Skeletal muscle satellite cell (primary cell): Measurements from ENCODE around the gene HSD17B3. TPM values are rescaled to one million over a fixed set of nuclear protein-coding genes. Genes with fewer than 3 reads are reported as not detected.

ENCODE experiments used
- H3K27me3 ChIP-seq: 2 replicates; pipeline ENCODE4 v1.7.0; 2013; ENCODE audit warnings: low read length; ENCODE audit not compliant: control insufficient read depth, insufficient read depth
- H3K36me3 ChIP-seq: 2 replicates; pipeline ENCODE4 v1.7.0; 2013; ENCODE audit warnings: mild to moderate bottlenecking, control low read depth, low read length; ENCODE audit not compliant: insufficient read depth
- H3K4me1 ChIP-seq: 2 replicates; pipeline ENCODE4 v1.7.0; 2013; ENCODE audit warnings: low read length; ENCODE audit not compliant: control insufficient read depth, insufficient read depth
- H3K4me2 ChIP-seq: 2 replicates; pipeline ENCODE4 v1.7.0; 2013; ENCODE audit warnings: mild to moderate bottlenecking, low read length
- H3K4me3 ChIP-seq: 2 replicates; pipeline ENCODE4 v1.7.0; 2013; ENCODE audit warnings: low read length
- H3K9ac ChIP-seq: 2 replicates; pipeline ENCODE4 v1.7.0; 2013; ENCODE audit warnings: mild to moderate bottlenecking, low read depth, low read length, moderate library complexity
- H3K9me3 ChIP-seq: replicated peaks from 2 replicates; pipeline ENCODE4 v1.7.0; 2013; ENCODE audit warnings: mild to moderate bottlenecking, control low read depth, low read length
- total RNA-seq: library from RNA; depleted of rRNA; stranded (reverse); fragments of >200 nt; gene quantifications from 2 replicates; pipeline ENCODE4 v1.2.3, GENCODE V29; 2012; rRNA removed

Gene HSD17B3
- not detected in 2 replicates for total RNA-seq

DNA sequence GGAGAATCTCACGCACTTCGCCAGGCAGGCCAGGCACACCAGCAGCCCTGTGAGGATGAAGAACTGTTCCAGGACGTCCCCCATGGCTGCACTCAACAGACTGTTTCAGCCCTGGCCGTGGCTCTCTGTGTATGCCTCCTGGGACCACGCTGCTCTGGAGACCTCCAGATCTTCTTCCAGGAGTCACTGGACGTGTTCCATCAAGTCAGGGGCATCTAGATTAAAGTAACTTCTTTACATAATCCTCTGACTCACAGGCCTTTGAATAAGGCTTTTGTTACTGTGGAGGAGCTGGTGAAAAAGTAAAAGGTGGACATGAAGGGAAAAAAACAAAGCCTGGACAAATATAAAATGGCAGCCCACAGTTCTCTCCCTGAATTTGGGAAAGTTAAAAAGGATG, at the start of gene HSD17B3:
Gene HSD17B3, minus strand, starts transcription at position 156 of the 400 bp plus-strand sequence. Its CDS starts 72 bp downstream, at position 84.
- H3K4me1 ChIP-seq, result peaks cover 17% of the 10 kb centered on the region
- no peaks in the 10 kb centered on the region for H3K36me3 ChIP-seq
- H3K9ac ChIP-seq, result no peak within 1 kb of the TSS
- no peaks in the 10 kb centered on the region for H3K9me3 ChIP-seq
- H3K4me3 ChIP-seq, result no peak within 1 kb of the TSS
- H3K27me3 ChIP-seq, result no peaks in the 10 kb centered on the region
- H3K4me2 ChIP-seq, result no peak within 1 kb of the TSS

DNA sequence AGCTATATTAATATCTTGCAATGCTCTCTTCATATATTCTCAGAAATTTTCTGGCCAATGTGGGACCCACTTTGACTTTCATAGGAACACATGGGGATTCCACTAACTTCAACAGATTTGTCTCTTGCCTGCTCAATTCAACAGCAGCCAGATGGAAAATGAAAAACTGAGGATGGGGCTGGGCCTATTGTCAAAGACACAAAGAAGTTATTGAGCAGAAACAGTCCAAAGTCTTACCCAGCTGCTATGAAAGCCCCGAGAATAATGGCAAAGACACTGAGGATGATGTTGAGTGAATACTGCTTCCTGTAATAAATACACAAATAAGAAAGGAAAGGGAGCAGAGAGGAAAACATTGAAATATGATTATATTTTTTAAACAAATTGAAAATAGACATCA, 48.9 kb upstream of the HSD17B3 start:
- H3K9ac ChIP-seq, result no peak overlapping the region
- H3K27me3 ChIP-seq, result no peaks in the 10 kb centered on the region
- H3K9me3 ChIP-seq, result no peaks in the 10 kb centered on the region
- no peaks in the 10 kb centered on the region for H3K4me1 ChIP-seq
- peaks cover 3% of the 10 kb centered on the region for H3K36me3 ChIP-seq
- H3K4me3 ChIP-seq, result no peak overlapping the region
- H3K4me2 ChIP-seq, result no peak overlapping the region

- no peaks in the 10 kb centered on the region for H3K27me3 ChIP-seq
- H3K9me3 ChIP-seq, result no peaks in the 10 kb centered on the region
- no peak overlapping the region for H3K4me2 ChIP-seq
- peaks cover 3% of the 10 kb centered on the region for H3K36me3 ChIP-seq
- no peak overlapping the region for H3K4me3 ChIP-seq
- H3K4me1 ChIP-seq, result peaks cover 15% of the 10 kb centered on the region
- no peak overlapping the region for H3K9ac ChIP-seq
Observed at GRCh38 chr9:96348261-96348660, 46.3 kb upstream of the HSD17B3 start.

GRCh38 chr9:96345551-96345950, 43.6 kb upstream of the HSD17B3 start:
- Histone ChIP-seq H3K9me3 (no peaks in the 10 kb centered on the region), H3K4me1 (peaks cover 16% of the 10 kb centered on the region), H3K9ac (no peak overlapping the region), H3K4me2 (no peak overlapping the region), H3K4me3 (no peak overlapping the region), H3K27me3 (no peaks in the 10 kb centered on the region), H3K36me3 (peaks cover 3% of the 10 kb centered on the region)

DNA sequence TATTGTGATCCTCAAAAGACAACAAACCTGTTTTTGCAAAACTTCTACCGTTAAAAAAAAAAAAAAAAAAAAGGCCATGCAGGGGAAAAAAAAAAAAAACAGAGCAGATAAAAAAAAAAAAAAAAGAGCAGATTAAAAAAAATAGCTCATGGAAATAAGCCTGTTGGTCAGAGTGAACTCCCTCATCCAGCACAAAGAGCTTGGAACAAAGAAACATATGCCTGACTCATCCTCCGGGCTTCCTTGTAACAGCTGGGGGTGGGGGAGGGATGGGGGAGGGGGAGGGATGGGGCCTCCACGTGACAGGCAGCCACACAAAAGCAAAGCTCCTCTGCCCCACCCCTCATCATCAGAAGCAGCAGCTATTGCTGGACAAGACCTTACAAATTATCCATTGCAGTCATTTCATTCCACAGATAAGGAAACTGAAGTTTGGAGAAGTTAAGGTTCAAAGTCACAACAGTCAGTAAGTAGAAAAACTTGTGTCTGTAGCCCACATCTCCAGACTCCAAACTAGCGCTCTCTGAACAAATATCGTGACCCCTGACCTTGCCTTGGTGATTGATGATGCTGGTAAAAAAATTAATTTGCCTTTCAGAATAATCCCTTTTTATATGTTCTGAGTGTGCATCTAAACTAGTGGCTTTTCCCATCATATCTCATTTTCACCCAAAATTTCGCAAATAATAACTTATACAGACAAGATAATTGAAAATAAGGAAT, 42.6 kb upstream of the HSD17B3 start:
- Histone ChIP-seq H3K9me3 (no peaks in the 10 kb centered on the region), H3K27me3 (no peaks in the 10 kb centered on the region), H3K4me1 (peaks cover 23% of the 10 kb centered on the region), H3K4me2 (peak overlapping the region; percentile 47), H3K36me3 (peaks cover 3% of the 10 kb centered on the region), H3K9ac (peak overlapping the region; percentile 8), H3K4me3 (no peak overlapping the region)

DNA sequence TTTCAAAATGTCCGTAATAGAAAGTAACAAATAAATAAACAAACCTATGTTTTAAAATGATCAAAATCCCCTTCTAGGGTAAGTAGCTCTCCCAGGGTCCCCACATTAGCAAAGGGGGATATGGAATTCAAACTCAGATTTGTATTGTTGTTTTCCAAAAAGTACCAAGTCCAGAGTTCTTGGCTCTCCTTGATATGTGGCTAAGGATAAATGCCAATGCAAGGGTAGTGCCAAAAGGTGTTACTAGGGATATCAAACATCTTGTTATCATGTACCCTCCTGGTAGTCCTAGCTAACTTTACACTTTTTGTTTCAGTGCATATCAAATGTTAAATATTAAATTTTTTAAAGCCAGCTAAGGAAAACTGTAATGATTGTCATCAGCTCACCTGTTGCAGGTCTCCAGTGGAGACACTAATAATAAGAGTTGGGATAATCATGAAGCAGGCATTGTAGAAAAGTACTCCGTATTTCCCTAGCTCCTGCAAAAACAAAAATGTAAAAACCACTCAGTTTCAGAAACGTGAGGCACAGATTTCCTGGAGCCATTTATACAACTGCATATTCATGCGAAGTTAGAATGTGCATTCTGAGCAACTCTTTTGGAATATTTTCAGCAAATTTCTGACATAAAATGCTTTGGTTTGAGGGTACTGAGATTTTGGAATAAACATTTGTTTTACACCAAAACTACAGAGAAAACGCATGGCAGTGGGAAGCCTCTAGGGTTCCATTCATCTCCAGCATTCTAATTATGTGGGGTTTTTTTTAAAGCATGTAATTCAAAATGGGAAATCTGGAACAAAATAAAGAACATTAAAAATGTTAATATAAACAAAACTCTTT, 41.8 kb upstream of the HSD17B3 start:
- H3K4me3 ChIP-seq, result no peak overlapping the region
- H3K27me3 ChIP-seq, result no peaks in the 10 kb centered on the region
- peaks cover 28% of the 10 kb centered on the region for H3K4me1 ChIP-seq
- no peaks in the 10 kb centered on the region for H3K9me3 ChIP-seq
- peak overlapping the region; percentile 47 for H3K4me2 ChIP-seq
- H3K36me3 ChIP-seq, result peaks cover 3% of the 10 kb centered on the region
- H3K9ac ChIP-seq, result peak overlapping the region; percentile 8

DNA sequence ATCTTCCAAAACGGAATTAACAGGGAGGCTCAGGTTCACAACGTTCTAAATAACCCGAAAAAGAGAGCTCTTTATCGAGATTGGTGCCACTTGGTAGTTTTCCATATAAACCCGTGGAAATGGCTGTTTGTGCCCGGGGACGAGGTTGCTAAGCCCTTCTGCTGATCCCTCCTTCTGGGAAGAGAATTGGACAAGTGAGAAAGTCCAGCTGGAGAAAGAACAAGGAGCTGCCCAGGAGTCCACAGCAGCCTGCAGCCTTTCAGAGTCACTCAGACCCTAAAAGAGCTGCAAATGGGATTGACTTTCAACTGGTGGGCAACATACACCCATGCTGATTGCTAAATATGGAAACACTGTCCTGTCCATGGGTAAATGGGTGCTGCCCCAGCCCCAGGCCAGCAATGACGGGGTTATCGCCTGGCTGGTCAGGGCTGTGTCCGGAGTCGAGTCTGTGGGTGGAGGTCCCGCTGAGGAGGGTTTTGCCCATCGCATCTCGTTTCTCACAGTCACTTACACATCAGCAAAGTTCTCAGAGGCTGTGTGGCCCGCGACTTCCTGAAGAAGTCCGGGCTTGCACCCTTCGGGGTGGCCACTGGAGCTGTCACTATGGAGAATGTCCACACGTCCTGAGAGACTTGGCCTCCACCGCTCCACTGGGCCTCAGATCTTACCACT, 40.7 kb upstream of the HSD17B3 start:
- Histone ChIP-seq H3K36me3 (no peaks in the 10 kb centered on the region), H3K4me2 (no peak overlapping the region), H3K4me3 (no peak overlapping the region), H3K9ac (no peak overlapping the region), H3K4me1 (peaks cover 28% of the 10 kb centered on the region), H3K9me3 (no peaks in the 10 kb centered on the region), H3K27me3 (no peaks in the 10 kb centered on the region)

GRCh38 chr9:96340707-96341106, 38.7 kb upstream of the HSD17B3 start:
- Histone ChIP-seq H3K36me3 (no peaks in the 10 kb centered on the region), H3K4me2 (no peak overlapping the region), H3K4me1 (peaks cover 28% of the 10 kb centered on the region), H3K9me3 (no peaks in the 10 kb centered on the region), H3K27me3 (no peaks in the 10 kb centered on the region), H3K9ac (no peak overlapping the region), H3K4me3 (no peak overlapping the region)

GRCh38 chr9:96338299-96338698, 36.3 kb upstream of the HSD17B3 start:
- H3K9me3 ChIP-seq, result no peaks in the 10 kb centered on the region
- H3K27me3 ChIP-seq, result no peaks in the 10 kb centered on the region
- H3K36me3 ChIP-seq, result peaks cover 3% of the 10 kb centered on the region
- peaks cover 14% of the 10 kb centered on the region for H3K4me1 ChIP-seq
- no peak overlapping the region for H3K4me3 ChIP-seq
- no peak overlapping the region for H3K9ac ChIP-seq
- H3K4me2 ChIP-seq, result no peak overlapping the region

DNA sequence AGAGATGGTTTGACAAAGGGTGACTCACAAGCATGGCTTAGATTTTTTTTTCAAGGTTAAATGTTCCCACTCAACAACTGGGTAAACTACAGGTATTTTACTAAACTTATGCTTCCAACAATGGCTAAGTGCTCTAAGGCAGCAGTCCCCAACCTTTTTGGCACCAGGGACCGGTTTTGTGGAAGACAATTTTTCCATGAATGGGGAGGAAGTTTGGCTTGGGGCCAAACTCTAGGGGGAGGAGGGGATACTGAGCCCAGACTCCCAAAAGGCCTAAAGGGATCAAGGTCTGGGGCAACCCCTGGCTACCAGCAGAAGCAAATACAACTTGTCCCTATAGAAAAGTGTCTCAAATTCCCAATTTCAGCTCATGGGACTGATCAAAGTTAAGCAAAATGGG, 32.0 kb upstream of the HSD17B3 start:
- Histone ChIP-seq H3K4me3 (no peak overlapping the region), H3K36me3 (peaks cover 3% of the 10 kb centered on the region), H3K9me3 (no peaks in the 10 kb centered on the region), H3K9ac (no peak overlapping the region), H3K4me1 (peaks cover 4% of the 10 kb centered on the region), H3K4me2 (no peak overlapping the region), H3K27me3 (no peaks in the 10 kb centered on the region)

DNA sequence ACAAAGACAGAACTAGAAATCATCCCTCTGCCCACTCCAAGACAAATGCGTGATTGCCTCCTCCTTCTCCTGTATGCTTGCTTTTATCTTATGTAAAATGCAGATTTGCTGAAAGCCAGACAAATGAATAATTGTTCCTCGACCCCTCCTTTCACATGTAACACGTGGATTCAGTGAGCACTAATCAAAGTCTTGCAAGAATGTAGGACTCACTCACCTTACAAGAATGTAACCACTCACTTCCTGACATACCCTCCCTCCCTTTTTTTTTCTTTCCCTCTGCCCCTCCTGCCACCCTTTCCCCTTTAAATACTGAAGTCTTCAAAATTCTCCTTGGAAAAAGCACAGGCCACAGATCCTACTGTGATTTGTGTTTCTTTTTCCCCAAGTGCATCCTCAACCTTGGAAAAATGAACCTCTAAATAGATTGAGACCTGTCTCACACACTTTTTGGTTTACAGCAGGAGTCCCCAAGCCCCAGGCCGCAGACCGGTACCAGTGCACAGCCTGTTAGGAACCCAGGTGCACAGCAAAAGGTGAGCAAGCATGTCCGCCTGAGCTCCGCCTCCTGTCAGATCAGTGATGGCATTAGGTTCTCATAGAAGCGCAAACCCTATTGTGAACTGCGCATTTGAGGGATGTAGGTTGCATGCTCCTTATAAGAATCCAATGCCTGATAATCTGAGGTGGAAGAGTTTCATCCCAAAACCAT, 29.4 kb upstream of the HSD17B3 start:
- Histone ChIP-seq H3K9me3 (no peaks in the 10 kb centered on the region), H3K36me3 (peaks cover 3% of the 10 kb centered on the region), H3K4me1 (peaks cover 4% of the 10 kb centered on the region), H3K4me2 (no peak overlapping the region), H3K4me3 (no peak overlapping the region), H3K9ac (no peak overlapping the region), H3K27me3 (no peaks in the 10 kb centered on the region)
